ENCODE measurements around the gene RGL2. TPM values are rescaled to one million over a fixed set of nuclear protein-coding genes. Genes with fewer than 3 reads are reported as not detected.

The RGL2 gene
- total and polyA plus RNA-seq, 2 donors (not counting 3 experiments of a cell fraction or from before 2014, with no cell fraction given) = 87.7 to 90.3 TPM

- no peaks in the 10 kb centered on the region for H3K27me3 ChIP-seq (ENCODE audit: control insufficient read depth in 2 of 2, insufficient read depth in 2 of 2, low read length in 2 of 2)
- H3K9me3 ChIP-seq (replicated peaks; ENCODE audit: control insufficient read depth, insufficient read depth, low read length) = no peaks in the 10 kb centered on the region
- peak overlapping the region; percentile 53 for H3K9ac ChIP-seq (replicated peaks; ENCODE audit: extremely low read depth, insufficient read depth, low read length)
- DNase-seq (ENCODE audit: low read depth, low spot score) (peak; percentile 23), FAIRE-seq (peak; percentile 77)
- peaks cover 2 to 22% of the 10 kb centered on the region in 2 experiments for H3K36me3 ChIP-seq (ENCODE audit: control insufficient read depth in 2 of 2, extremely low read depth in 1 of 2, insufficient read depth in 2 of 2, low read length in 2 of 2)
- H2AFZ ChIP-seq (ENCODE audit: low read depth, low read length) = peak overlapping the region; percentile 11
- H4K20me1 ChIP-seq (replicated peaks; ENCODE audit: control insufficient read depth, extremely low read depth, insufficient read depth, low read length) = no peaks in the 10 kb centered on the region
- H3K79me2 ChIP-seq (ENCODE audit: control insufficient read depth, insufficient read depth, low read length) = peaks cover 16% of the 10 kb centered on the region
- peak overlapping the region; percentile 46 to 82 (median 50) for H3K4me3 ChIP-seq (replicated peaks in 1 of 3; ENCODE audit: insufficient read depth in 1 of 3, low read depth in 1 of 3, low read length in 3 of 3)
- peaks cover 13% of the 10 kb centered on the region for H3K4me1 ChIP-seq (ENCODE audit: control insufficient read depth, extremely low read depth, insufficient read depth, low read length)
- no TSS peak for BruUV-seq (replicated peaks)
- dilution Hi-C loops (cut with MboI; ENCODE audit: extremely low pct_ligation_motif_present, low sequenced_read_pairs) (no loop called here), intact Hi-C loops (cut with micrococcal nuclease) (no loop called here)
- ChIA-PET CTCF (interaction anchor here (2.0 to 3.3 kb wide), 2 partner anchors 8 to 20 kb away, joined by 6 to 39 read pairs; partner anchors contain the start of genes B3GALT4, PFDN6 and WDR46), POLR2A (interaction anchor here (0.6 to 1.6 kb wide), 3 partner anchors 8 to 20 kb away, joined by 4 to 9 read pairs (median 5); partner anchors contain the start of genes B3GALT4, WDR46 and ZBTB22)
- no peaks in the 10 kb centered on the region for H3K9me1 ChIP-seq (replicated peaks; ENCODE audit: control insufficient read depth, extremely low read depth, insufficient read depth, low read length)
- TF ChIP-seq MAX (IDR thresholded peaks at IDR 0.05; ENCODE audit: insufficient read depth, insufficient read length) = peak; percentile 20
- TF ChIP-seq GATA2 (IDR thresholded peaks at IDR 0.05; ENCODE audit: insufficient read depth, insufficient read length, low read depth, low read length) = no peak
- no peak for TF ChIP-seq POLR2AphosphoS5 (IDR thresholded peaks at IDR 0.05; ENCODE audit: insufficient read depth, low read depth, low read length)
- TF ChIP-seq MYC (IDR thresholded peaks at IDR 0.05; ENCODE audit: low read depth, low read length) = no peak
- H3K27ac ChIP-seq (ENCODE audit: insufficient read depth, low read depth, low read length) = peak overlapping the region; percentile 51
- peak overlapping the region; percentile 71 for H3K4me2 ChIP-seq (ENCODE audit: insufficient read depth, low read length)
Measured at GRCh38 chr6:33297406-33297955, 1.3 kb downstream of the RGL2 start.

- intact Hi-C loops (cut with micrococcal nuclease) = no loop called here
- H3K9me1 ChIP-seq (replicated peaks; ENCODE audit: control insufficient read depth, extremely low read depth, insufficient read depth, low read length) = no peaks in the 10 kb centered on the region
- H3K36me3 ChIP-seq (ENCODE audit: control insufficient read depth in 2 of 2, extremely low read depth in 1 of 2, insufficient read depth in 2 of 2, low read length in 2 of 2) = peaks cover 4 to 27% of the 10 kb centered on the region in 2 experiments
- DNase-seq (ENCODE audit: low read depth, low spot score) = no peak
- no peak overlapping the region for H3K27ac ChIP-seq (ENCODE audit: insufficient read depth, low read depth, low read length)
- H3K79me2 ChIP-seq (ENCODE audit: control insufficient read depth, insufficient read depth, low read length) = peaks cover 16% of the 10 kb centered on the region
- H2AFZ ChIP-seq (ENCODE audit: low read depth, low read length) = no peak overlapping the region
- H3K4me1 ChIP-seq (ENCODE audit: control insufficient read depth, extremely low read depth, insufficient read depth, low read length) = peaks cover 13% of the 10 kb centered on the region
- no peaks in the 10 kb centered on the region for H3K9me3 ChIP-seq (replicated peaks; ENCODE audit: control insufficient read depth, insufficient read depth, low read length)
- H3K4me3 ChIP-seq (replicated peaks in 1 of 3; ENCODE audit: insufficient read depth in 1 of 3, low read depth in 1 of 3, low read length in 3 of 3) = peak overlapping the region in 2 of 3 experiments; percentile 50 to 82
- no peak for FAIRE-seq
- CTCF ChIA-PET = interaction anchor here (2.0 to 3.3 kb wide), 2 partner anchors 8 to 19 kb away, joined by 6 to 39 read pairs; partner anchors contain the start of genes B3GALT4, PFDN6 and WDR46
- POLR2A ChIA-PET = interaction anchor here (0.8 to 1.6 kb wide), 2 partner anchors 20 to 21 kb away, joined by 4 to 5 read pairs; partner anchors contain the start of genes B3GALT4 and ZBTB22
- TF ChIP-seq MAX (IDR thresholded peaks at IDR 0.05; ENCODE audit: insufficient read depth, insufficient read length) (no peak), EZH2 (IDR thresholded peaks at IDR 0.05; ENCODE audit: borderline replicate concordance, low read depth, low read length, severe bottlenecking) (no peak), MYC (IDR thresholded peaks at IDR 0.05; ENCODE audit: low read depth, low read length) (no peak), FOS (IDR thresholded peaks at IDR 0.05; ENCODE audit: borderline replicate concordance, insufficient read depth, low read length) (no peak), GATA2 (IDR thresholded peaks at IDR 0.05; ENCODE audit: insufficient read depth, insufficient read length, low read depth, low read length) (no peak), JUN (IDR thresholded peaks at IDR 0.05; ENCODE audit: borderline replicate concordance, insufficient read depth, insufficient read length, low read depth) (no peak), POLR2A (IDR thresholded peaks at IDR 0.05; ENCODE audit: low read depth, low read length) (no peak), POLR2AphosphoS5 (IDR thresholded peaks at IDR 0.05; ENCODE audit: insufficient read depth, low read depth, low read length) (no peak)
- TF ChIP-seq, protein P1, sequence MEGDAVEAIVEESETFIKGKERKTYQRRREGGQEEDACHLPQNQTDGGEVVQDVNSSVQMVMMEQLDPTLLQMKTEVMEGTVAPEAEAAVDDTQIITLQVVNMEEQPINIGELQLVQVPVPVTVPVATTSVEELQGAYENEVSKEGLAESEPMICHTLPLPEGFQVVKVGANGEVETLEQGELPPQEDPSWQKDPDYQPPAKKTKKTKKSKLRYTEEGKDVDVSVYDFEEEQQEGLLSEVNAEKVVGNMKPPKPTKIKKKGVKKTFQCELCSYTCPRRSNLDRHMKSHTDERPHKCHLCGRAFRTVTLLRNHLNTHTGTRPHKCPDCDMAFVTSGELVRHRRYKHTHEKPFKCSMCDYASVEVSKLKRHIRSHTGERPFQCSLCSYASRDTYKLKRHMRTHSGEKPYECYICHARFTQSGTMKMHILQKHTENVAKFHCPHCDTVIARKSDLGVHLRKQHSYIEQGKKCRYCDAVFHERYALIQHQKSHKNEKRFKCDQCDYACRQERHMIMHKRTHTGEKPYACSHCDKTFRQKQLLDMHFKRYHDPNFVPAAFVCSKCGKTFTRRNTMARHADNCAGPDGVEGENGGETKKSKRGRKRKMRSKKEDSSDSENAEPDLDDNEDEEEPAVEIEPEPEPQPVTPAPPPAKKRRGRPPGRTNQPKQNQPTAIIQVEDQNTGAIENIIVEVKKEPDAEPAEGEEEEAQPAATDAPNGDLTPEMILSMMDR (IDR thresholded peaks at IDR 0.05; ENCODE audit: extremely low read depth in 1 of 2, insufficient read depth in 1 of 2, low read depth in 1 of 2, low read length in 2 of 2) = no peak
- H3K4me2 ChIP-seq (ENCODE audit: insufficient read depth, low read length) = peak overlapping the region; percentile 71
- H3K27me3 ChIP-seq (ENCODE audit: control insufficient read depth in 2 of 2, insufficient read depth in 2 of 2, low read length in 2 of 2) = no peaks in the 10 kb centered on the region
- H3K9ac ChIP-seq (replicated peaks; ENCODE audit: extremely low read depth, insufficient read depth, low read length) = no peak overlapping the region
- dilution Hi-C loops (cut with MboI; ENCODE audit: extremely low pct_ligation_motif_present, low sequenced_read_pairs) = no loop called here
- H4K20me1 ChIP-seq (replicated peaks; ENCODE audit: control insufficient read depth, extremely low read depth, insufficient read depth, low read length) = no peaks in the 10 kb centered on the region
- no TSS peak for BruUV-seq (replicated peaks)
Measured at GRCh38 chr6:33296797-33297405, 1.8 kb downstream of the RGL2 start.

All from endothelial cell of umbilical vein (primary cell).